Glutamatergic neuron (in vitro differentiated cells): ENCODE data around the gene HEXD. TPM values are rescaled to one million over a fixed set of nuclear protein-coding genes. Genes with fewer than 3 reads are reported as not detected.

Experiments
- DNase-seq: peaks from one replicate; pipeline ENCODE4 v3.0.0; 2022
- H3K27ac Mint-ChIP-seq: one replicate; pipeline ENCODE4 v1.8.0; 2020; ENCODE audit warnings: mild to moderate bottlenecking, mixed read lengths, inconsistent platforms; ENCODE audit not compliant: unreplicated experiment
- H3K27me3 Mint-ChIP-seq: one replicate; pipeline ENCODE4 v1.8.0; 2020; ENCODE audit warnings: mild to moderate bottlenecking, moderate library complexity, mixed read lengths, inconsistent platforms; ENCODE audit not compliant: unreplicated experiment
- H3K36me3 Mint-ChIP-seq: one replicate; pipeline ENCODE4 v1.8.0; 2020; ENCODE audit warnings: mild to moderate bottlenecking, mixed read lengths, inconsistent platforms; ENCODE audit not compliant: unreplicated experiment
- H3K4me1 Mint-ChIP-seq: one replicate; pipeline ENCODE4 v1.8.0; 2020; ENCODE audit warnings: mild to moderate bottlenecking, low read depth, mixed read lengths, inconsistent platforms; ENCODE audit not compliant: unreplicated experiment
- H3K4me3 Mint-ChIP-seq: one replicate; pipeline ENCODE4 v1.8.0; 2020; ENCODE audit warnings: mild to moderate bottlenecking, mixed read lengths, inconsistent platforms; ENCODE audit not compliant: unreplicated experiment
- H3K9me3 Mint-ChIP-seq: one replicate; pipeline ENCODE4 v1.8.0; 2020; ENCODE audit warnings: mild to moderate bottlenecking, moderate library complexity, mixed read lengths, inconsistent platforms; ENCODE audit not compliant: unreplicated experiment
- total RNA-seq: library from RNA; stranded (reverse); fragmentation: NEBNext Ultra II Directional; extraction: Animal tissue kit (Norgen Biotek cat#: 25700); gene quantifications from one replicate; pipeline ENCODE4 v1.2.1, GENCODE V29; 2021; ENCODE audit not compliant: unreplicated experiment
- TF ChIP-seq, protein P1 (sequence below): fragments of 200-600 bp; sonication (generic); IDR thresholded peaks from one replicate; pipeline ENCODE4 v1.5.0; 2021; ENCODE audit not compliant: partially characterized antibody, unreplicated experiment

The HEXD gene
- total RNA-seq, 1 donor from 2014 or later = 58.7 TPM

DNA sequence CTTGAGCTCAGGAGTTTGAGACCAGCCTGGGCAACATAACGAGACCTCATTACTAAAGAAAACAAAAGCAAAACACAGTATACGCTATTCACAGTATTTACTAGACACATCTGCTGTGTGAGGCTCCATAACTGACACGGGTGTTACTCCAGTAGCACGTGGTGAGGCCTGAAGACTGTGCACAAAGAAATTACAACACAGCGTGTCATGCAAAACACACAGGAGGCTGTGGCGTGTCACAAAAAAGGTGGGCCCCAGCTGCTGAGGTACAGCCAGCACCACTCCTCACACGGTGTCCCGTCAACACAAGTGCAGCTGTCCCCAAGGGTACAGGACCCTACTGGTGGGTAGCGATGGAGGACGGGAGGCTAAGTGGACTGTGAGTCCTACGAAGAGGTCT, 29.7 kb downstream of the HEXD start:
- peaks cover 9% of the 10 kb centered on the region for H3K27me3 Mint-ChIP-seq
- peak overlapping the region; percentile 62 for H3K27ac Mint-ChIP-seq
- peaks cover 6% of the 10 kb centered on the region for H3K4me1 Mint-ChIP-seq
- H3K9me3 Mint-ChIP-seq = peaks cover 9% of the 10 kb centered on the region
- H3K36me3 Mint-ChIP-seq = no peaks in the 10 kb centered on the region
- DNase-seq = no peak
- TF ChIP-seq, protein P1, sequence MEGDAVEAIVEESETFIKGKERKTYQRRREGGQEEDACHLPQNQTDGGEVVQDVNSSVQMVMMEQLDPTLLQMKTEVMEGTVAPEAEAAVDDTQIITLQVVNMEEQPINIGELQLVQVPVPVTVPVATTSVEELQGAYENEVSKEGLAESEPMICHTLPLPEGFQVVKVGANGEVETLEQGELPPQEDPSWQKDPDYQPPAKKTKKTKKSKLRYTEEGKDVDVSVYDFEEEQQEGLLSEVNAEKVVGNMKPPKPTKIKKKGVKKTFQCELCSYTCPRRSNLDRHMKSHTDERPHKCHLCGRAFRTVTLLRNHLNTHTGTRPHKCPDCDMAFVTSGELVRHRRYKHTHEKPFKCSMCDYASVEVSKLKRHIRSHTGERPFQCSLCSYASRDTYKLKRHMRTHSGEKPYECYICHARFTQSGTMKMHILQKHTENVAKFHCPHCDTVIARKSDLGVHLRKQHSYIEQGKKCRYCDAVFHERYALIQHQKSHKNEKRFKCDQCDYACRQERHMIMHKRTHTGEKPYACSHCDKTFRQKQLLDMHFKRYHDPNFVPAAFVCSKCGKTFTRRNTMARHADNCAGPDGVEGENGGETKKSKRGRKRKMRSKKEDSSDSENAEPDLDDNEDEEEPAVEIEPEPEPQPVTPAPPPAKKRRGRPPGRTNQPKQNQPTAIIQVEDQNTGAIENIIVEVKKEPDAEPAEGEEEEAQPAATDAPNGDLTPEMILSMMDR = no peak
- no peak overlapping the region for H3K4me3 Mint-ChIP-seq

DNA sequence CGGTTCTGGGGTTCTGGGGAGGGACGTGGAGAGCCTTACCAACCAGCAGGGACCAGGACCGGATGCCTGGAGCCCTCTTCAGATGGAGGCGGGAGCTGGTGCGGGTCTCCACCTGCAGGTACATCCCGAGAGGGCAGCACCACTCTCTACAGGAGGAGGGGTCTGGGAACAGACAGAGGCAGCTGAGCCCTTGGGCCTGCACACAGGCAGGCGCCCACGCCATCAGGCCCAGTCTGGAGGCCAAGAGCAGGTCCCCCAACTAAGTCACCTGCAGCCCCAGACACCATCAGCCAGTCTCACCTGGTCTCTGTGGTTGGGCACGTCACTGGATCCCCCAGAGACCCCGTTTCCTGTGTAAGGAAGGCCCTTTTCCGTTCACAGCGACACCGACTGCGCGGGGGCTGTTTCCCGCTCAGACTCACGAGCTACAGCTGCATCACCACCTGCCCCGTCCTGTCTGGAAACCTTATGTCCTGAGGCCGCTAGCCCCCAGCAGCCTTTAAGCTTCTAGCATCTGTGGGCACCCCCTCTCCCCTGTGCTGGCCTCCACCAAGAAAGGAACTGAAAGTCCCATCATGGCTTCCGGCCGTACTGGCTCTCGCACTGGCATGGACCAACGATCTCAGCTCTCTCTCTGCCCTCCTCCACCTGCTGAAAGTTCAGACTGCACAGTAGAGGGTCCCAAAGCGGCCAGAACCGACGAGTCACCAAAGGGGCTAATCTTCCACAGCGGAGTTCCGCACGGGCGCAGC, 31.2 kb downstream of the HEXD start:
- Mint-ChIP-seq H3K36me3 (no peaks in the 10 kb centered on the region), H3K4me3 (peak overlapping the region; percentile 83), H3K27ac (peak overlapping the region; percentile 45), H3K27me3 (peaks cover 9% of the 10 kb centered on the region), H3K4me1 (peaks cover 6% of the 10 kb centered on the region), H3K9me3 (peaks cover 5% of the 10 kb centered on the region)
- TF ChIP-seq, protein P1 = no peak
- no peak for DNase-seq

DNA sequence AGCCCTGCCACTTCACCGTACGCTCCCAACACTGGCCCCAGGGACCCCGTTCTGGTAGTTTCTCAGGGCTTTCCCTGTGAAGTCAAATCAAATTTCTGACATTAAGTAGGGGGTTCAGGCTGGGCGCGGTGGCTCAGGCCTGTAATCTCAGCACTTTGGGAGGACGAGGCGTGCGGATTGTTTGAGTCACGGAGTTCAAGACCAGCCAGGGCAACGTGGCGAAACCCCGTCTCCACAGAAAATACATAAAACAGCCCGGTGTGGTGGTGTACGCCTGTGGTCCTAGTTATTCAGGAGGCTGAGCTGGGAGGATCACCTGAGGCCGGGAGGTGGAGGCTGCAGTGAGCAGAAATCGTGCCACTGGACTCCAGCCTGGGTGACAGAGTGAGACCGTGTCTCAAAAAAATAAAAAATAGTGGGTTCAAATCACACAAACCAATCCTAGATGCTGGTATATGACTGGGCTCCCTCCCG, 31.8 kb downstream of the HEXD start:
- peaks cover 6% of the 10 kb centered on the region for H3K4me1 Mint-ChIP-seq
- DNase-seq = no peak

DNA sequence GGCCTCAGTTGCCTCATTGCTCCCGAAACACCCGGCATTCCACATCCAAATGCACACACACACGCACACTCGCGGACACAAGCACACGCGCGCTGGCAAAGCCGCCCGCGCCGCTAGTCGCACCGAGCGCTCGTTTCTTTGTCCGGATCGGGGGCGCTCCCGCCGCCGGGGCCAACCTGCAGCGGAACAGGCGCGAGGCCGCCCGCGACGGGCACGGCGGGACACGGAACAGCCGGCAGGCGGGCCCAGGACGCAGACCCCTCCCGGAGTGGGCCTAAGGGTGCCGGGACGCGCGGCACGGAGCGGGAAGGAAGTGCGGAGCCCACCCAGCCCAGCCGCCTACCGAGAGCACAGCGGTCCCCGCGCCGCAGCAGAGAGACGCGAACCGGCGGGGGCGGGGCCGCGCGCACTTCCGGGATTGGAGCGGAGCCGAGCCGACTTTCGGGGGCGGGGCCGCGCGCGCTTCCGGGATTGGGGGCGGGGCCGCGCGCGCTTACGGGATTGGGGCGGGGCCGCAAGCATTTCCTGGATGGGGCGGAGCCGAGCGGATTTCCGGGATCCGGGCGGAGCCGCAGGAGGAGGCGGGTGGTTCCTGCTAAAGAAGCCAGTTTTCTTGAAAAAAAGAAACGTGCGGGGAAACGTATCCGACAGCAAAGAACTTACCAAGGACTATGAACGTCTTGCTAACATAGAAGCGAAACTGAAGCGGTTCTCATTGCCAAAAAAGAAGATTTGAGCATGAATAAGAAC, 32.4 kb downstream of the HEXD start, which contains the start of gene CYBC1:
CYBC1 (minus strand) TSS at position 396 of the 750 bp plus-strand sequence. CDS start 1,498 bp downstream, outside the sequence.
- Mint-ChIP-seq H3K4me3 (peak within 1 kb of the TSS; percentile 90), H3K4me1 (peaks cover 6% of the 10 kb centered on the region), H3K27me3 (peaks cover 9% of the 10 kb centered on the region), H3K27ac (peak within 1 kb of the TSS; percentile 59), H3K36me3 (no peaks in the 10 kb centered on the region), H3K9me3 (peaks cover 5% of the 10 kb centered on the region)
- TF ChIP-seq, protein P1 = no peak
- DNase-seq = peak; percentile 94

More for the DNA sequence above, 31.8 kb downstream of the HEXD start:
- Mint-ChIP-seq H3K4me3 (peak overlapping the region; percentile 83), H3K27ac (peak overlapping the region; percentile 45), H3K27me3 (peaks cover 9% of the 10 kb centered on the region), H3K36me3 (no peaks in the 10 kb centered on the region), H3K9me3 (peaks cover 5% of the 10 kb centered on the region)
- TF ChIP-seq, protein P1 = no peak
